OCI-LY7 (cell line): ENCODE data around the gene ZFYVE26.

Experiments
- CTCF ChIP-seq: fragments of 200-600 bp; sonication (generic); conservative IDR thresholded peaks from 2 replicates; pipeline ENCODE4 v1.5.1; 2014; ENCODE audit warnings: mild to moderate bottlenecking, antibody characterized with exemption, low read length, moderate library complexity, mixed read lengths
- EZH2phosphoT487 ChIP-seq: fragments of 200-600 bp; sonication (generic); IDR thresholded peaks from 2 replicates; pipeline ENCODE4 v1.6.1; 2018; ENCODE audit warnings: low read depth, borderline replicate concordance, mild to moderate bottlenecking, mixed run types, antibody characterized with exemption, low read length, moderate library complexity, mixed read lengths

- TF ChIP-seq CTCF, result no peak
- no peak for TF ChIP-seq EZH2phosphoT487
Observed at GRCh38 chr14:67718265-67718664, 98.1 kb downstream of the ZFYVE26 start.
